Measurements from ENCODE around the gene CIB2.

- TF ChIP-seq CTCF (IDR thresholded peaks at IDR 0.05): no peak
- TF ChIP-seq EP300 (IDR thresholded peaks at IDR 0.05): no peak
These were observed 22.1 kb downstream of the CIB2 start for GRCh38 chr15:78109156-78109555.

All from suprapubic skin (tissue), 3 donors.